Glutamatergic neuron (in vitro differentiated cells): ENCODE measurements around the gene ANKRD36B. TPM values are rescaled to one million over a fixed set of nuclear protein-coding genes. Genes with fewer than 3 reads are reported as not detected.
A peak's percentile ranks its signal among the peaks of the same experiment; 100 is the strongest.
"Not testable (repeated sequence)": the region's sequence is repeated elsewhere in the genome, so short reads cannot be mapped to it uniquely, and the experiment has no call there.

Experiments used
- DNase-seq: peaks from one replicate; pipeline ENCODE4 v3.0.0; 2022
- H3K27ac Mint-ChIP-seq: one replicate; pipeline ENCODE4 v1.8.0; 2020; ENCODE audit warnings: mild to moderate bottlenecking, mixed read lengths, inconsistent platforms; ENCODE audit not compliant: unreplicated experiment
- H3K27me3 Mint-ChIP-seq: one replicate; pipeline ENCODE4 v1.8.0; 2020; ENCODE audit warnings: mild to moderate bottlenecking, moderate library complexity, mixed read lengths, inconsistent platforms; ENCODE audit not compliant: unreplicated experiment
- H3K36me3 Mint-ChIP-seq: one replicate; pipeline ENCODE4 v1.8.0; 2020; ENCODE audit warnings: mild to moderate bottlenecking, mixed read lengths, inconsistent platforms; ENCODE audit not compliant: unreplicated experiment
- H3K4me1 Mint-ChIP-seq: one replicate; pipeline ENCODE4 v1.8.0; 2020; ENCODE audit warnings: mild to moderate bottlenecking, low read depth, mixed read lengths, inconsistent platforms; ENCODE audit not compliant: unreplicated experiment
- H3K4me3 Mint-ChIP-seq: one replicate; pipeline ENCODE4 v1.8.0; 2020; ENCODE audit warnings: mild to moderate bottlenecking, mixed read lengths, inconsistent platforms; ENCODE audit not compliant: unreplicated experiment
- H3K9me3 Mint-ChIP-seq: one replicate; pipeline ENCODE4 v1.8.0; 2020; ENCODE audit warnings: mild to moderate bottlenecking, moderate library complexity, mixed read lengths, inconsistent platforms; ENCODE audit not compliant: unreplicated experiment
- total RNA-seq: library from RNA; stranded (reverse); fragmentation: NEBNext Ultra II Directional; extraction: Animal tissue kit (Norgen Biotek cat#: 25700); gene quantifications from one replicate; pipeline ENCODE4 v1.2.1, GENCODE V29; 2021; ENCODE audit not compliant: unreplicated experiment
- TF ChIP-seq, protein P1 (sequence below): fragments of 200-600 bp; sonication (generic); IDR thresholded peaks from one replicate; pipeline ENCODE4 v1.5.0; 2021; ENCODE audit not compliant: partially characterized antibody, unreplicated experiment

The ANKRD36B gene
- total RNA-seq, 1 donor from 2014 or later = 54.7 TPM

DNA sequence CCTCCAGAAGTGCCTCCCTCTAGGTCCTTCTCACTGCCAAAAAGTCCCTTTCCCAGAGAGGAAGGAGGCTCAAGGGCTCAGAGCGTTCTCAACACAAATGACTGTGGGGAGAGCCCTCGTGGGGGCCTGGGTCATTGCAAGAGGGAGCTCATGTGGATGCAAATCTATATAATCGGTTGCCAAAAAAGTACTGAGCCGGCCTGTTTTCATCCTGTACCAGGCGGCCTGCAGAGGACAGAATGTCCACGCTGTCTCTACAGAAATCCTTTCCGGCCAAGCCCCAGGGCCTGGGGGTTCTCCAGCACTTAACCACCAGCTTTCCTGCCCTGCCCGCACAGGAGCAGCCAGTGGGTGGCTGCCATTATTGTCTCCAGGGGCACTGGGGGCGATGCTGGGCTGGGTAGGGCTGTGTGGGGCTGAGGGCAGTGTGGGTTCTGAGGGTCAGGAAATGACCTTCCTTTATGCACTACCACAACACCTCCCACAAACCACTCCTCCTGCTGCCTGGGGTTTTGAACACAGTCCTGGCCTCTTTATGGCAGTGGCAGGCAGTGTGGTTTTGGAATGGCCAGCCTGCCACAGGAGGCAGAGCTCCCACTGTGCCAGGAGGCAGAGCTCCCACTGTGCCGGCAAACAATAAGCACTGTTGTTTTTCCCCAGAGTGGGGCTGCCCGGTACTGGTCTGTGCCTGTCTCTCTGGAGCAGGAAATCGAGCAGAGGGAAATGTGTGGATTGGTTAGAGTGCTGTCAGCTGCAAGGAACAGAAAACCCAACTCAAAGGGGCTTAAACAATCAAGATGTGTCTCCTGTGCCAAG, 16.1 kb upstream of the ANKRD36B start:
- not testable (repeated sequence) for H3K36me3 Mint-ChIP-seq, H3K9me3 Mint-ChIP-seq, H3K27ac Mint-ChIP-seq, DNase-seq, H3K27me3 Mint-ChIP-seq, H3K4me1 Mint-ChIP-seq, H3K4me3 Mint-ChIP-seq

- H3K4me1 Mint-ChIP-seq, H3K27ac Mint-ChIP-seq: not testable (repeated sequence)
These were observed 15.4 kb upstream of the ANKRD36B start for GRCh38 chr2:97605109-97605508.

GRCh38 chr2:97601537-97601936, 11.9 kb upstream of the ANKRD36B start:
- H3K9me3 Mint-ChIP-seq, H3K4me1 Mint-ChIP-seq, H3K27me3 Mint-ChIP-seq, H3K4me3 Mint-ChIP-seq, H3K27ac Mint-ChIP-seq, H3K36me3 Mint-ChIP-seq, DNase-seq: not testable (repeated sequence)

More at GRCh38 chr2:97605109-97605508, 15.4 kb upstream of the ANKRD36B start:
- not testable (repeated sequence) for H3K9me3 Mint-ChIP-seq, H3K27me3 Mint-ChIP-seq, H3K36me3 Mint-ChIP-seq, H3K4me3 Mint-ChIP-seq, DNase-seq

GRCh38 chr2:97596180-97596579, 6.5 kb upstream of the ANKRD36B start:
- not testable (repeated sequence) for H3K4me3 Mint-ChIP-seq, H3K27ac Mint-ChIP-seq

GRCh38 chr2:97593520-97593919, 3.8 kb upstream of the ANKRD36B start:
- not testable (repeated sequence) for H3K27me3 Mint-ChIP-seq

More at GRCh38 chr2:97596180-97596579, 6.5 kb upstream of the ANKRD36B start:
- not testable (repeated sequence) for DNase-seq, H3K4me1 Mint-ChIP-seq, H3K36me3 Mint-ChIP-seq, H3K9me3 Mint-ChIP-seq, H3K27me3 Mint-ChIP-seq

DNA sequence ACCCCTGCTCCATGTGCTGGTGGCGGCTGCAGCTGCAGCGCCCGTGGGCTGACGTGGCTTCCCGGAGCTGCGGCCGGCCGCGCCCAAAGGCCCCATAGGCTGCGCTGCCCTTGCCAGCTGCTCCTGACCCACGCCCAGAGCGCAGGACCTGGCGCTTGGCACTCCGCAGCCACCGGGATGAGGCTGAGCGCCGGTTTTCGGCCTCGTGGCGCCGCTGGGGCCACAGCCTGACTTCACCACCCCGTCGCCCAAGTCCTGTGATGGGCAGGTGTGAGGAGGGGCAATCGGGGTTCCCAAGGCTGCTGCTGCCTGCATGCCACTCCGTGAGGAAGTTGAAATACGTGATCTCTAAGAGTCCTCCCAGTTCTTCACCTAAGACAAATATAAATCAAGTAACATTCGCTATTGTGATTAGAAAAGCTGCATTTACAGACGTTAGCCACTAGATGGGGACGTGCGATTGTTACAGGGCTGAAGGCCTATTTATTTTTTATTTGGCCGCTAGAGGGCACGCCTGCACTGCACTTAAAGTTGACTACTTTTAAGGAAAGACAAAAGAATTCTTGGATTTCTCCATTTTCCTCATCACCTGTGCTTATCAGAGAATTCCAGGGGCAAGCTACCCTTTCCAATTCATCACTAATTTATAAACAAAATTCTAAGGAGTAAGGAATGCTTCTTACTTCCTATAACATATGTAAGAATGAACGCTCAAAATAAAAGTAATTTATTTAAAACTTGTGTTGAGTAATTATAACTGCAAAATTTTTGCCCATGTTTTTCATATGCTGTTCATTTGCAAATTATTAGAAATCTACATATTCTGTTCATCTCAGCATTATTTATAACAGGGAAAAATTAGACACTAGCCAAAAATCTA, 1.1 kb upstream of the ANKRD36B start:
- H3K4me3 Mint-ChIP-seq = peak overlapping the region; percentile 84
- not testable (repeated sequence) for H3K36me3 Mint-ChIP-seq, H3K27me3 Mint-ChIP-seq, H3K9me3 Mint-ChIP-seq, H3K4me1 Mint-ChIP-seq
- DNase-seq = peak; percentile 67
- H3K27ac Mint-ChIP-seq = peak overlapping the region; percentile 85
- TF ChIP-seq, protein P1, sequence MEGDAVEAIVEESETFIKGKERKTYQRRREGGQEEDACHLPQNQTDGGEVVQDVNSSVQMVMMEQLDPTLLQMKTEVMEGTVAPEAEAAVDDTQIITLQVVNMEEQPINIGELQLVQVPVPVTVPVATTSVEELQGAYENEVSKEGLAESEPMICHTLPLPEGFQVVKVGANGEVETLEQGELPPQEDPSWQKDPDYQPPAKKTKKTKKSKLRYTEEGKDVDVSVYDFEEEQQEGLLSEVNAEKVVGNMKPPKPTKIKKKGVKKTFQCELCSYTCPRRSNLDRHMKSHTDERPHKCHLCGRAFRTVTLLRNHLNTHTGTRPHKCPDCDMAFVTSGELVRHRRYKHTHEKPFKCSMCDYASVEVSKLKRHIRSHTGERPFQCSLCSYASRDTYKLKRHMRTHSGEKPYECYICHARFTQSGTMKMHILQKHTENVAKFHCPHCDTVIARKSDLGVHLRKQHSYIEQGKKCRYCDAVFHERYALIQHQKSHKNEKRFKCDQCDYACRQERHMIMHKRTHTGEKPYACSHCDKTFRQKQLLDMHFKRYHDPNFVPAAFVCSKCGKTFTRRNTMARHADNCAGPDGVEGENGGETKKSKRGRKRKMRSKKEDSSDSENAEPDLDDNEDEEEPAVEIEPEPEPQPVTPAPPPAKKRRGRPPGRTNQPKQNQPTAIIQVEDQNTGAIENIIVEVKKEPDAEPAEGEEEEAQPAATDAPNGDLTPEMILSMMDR = peak; percentile 99

More at GRCh38 chr2:97593520-97593919, 3.8 kb upstream of the ANKRD36B start:
- H3K4me3 Mint-ChIP-seq, H3K4me1 Mint-ChIP-seq, H3K36me3 Mint-ChIP-seq, H3K27ac Mint-ChIP-seq, H3K9me3 Mint-ChIP-seq, DNase-seq: not testable (repeated sequence)

- Mint-ChIP-seq H3K27ac (peak overlapping the region; percentile 99), H3K4me3 (peak overlapping the region; percentile 99)
- H3K9me3 Mint-ChIP-seq, DNase-seq, H3K4me1 Mint-ChIP-seq, H3K36me3 Mint-ChIP-seq, H3K27me3 Mint-ChIP-seq: not testable (repeated sequence)
These were observed 450 bp downstream of the ANKRD36B start for GRCh38 chr2:97589257-97589597.

GRCh38 chr2:97565674-97566073, 24.0 kb downstream of the ANKRD36B start:
- H3K4me1 Mint-ChIP-seq, H3K27me3 Mint-ChIP-seq, H3K4me3 Mint-ChIP-seq, H3K9me3 Mint-ChIP-seq, DNase-seq, H3K36me3 Mint-ChIP-seq: not testable (repeated sequence)
- H3K27ac Mint-ChIP-seq = peak overlapping the region; percentile 59

- H3K4me3 Mint-ChIP-seq, H3K4me1 Mint-ChIP-seq, DNase-seq, H3K9me3 Mint-ChIP-seq, H3K27ac Mint-ChIP-seq, H3K36me3 Mint-ChIP-seq, H3K27me3 Mint-ChIP-seq: not testable (repeated sequence)
These were observed 37.3 kb downstream of the ANKRD36B start for GRCh38 chr2:97552406-97552805.

GRCh38 chr2:97550498-97550897, 39.2 kb downstream of the ANKRD36B start:
- H3K36me3 Mint-ChIP-seq, H3K9me3 Mint-ChIP-seq, H3K27me3 Mint-ChIP-seq, DNase-seq, H3K4me3 Mint-ChIP-seq, H3K27ac Mint-ChIP-seq, H3K4me1 Mint-ChIP-seq: not testable (repeated sequence)

DNA sequence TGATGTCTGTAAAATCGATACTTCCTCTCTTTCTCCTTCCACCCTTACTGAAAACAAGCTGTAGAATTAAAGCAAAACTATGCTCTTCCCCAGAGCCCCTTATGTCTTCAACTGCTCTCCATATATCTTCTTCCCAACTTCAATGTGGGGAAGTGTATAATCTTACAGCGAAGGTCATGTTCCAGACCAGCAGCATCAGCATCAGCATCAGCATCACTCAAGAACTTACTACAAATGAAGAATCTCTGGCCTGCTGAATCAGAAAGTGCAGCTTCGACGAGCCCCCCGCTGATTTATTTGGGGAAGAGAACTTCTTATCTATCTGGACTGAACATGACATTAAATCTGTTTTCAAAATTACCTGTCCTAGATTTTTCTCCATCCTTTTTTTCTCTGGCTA, 40.6 kb downstream of the ANKRD36B start:
- not testable (repeated sequence) for DNase-seq, H3K36me3 Mint-ChIP-seq, H3K4me1 Mint-ChIP-seq, H3K27me3 Mint-ChIP-seq, H3K4me3 Mint-ChIP-seq, H3K27ac Mint-ChIP-seq, H3K9me3 Mint-ChIP-seq
